Endothelial cell of umbilical vein (primary cell): ENCODE measurements around the gene TAS2R19. TPM values are rescaled to one million over a fixed set of nuclear protein-coding genes. Genes with fewer than 3 reads are reported as not detected.

Source experiments
- BruUV-seq: library from RNA; stranded (reverse); fragments of 400-500 nt; replicated peaks from 2 replicates; lab custom pipeline; 2021; lab: Mats Ljungman, UMichigan
- CTCF ChIA-PET: fragments of 300-600, 350-600 bp; sonication (Branson Sonifier 250); formaldehyde crosslinking; loops from one replicate; lab custom pipeline; 2021; ENCODE audit warnings: antibody characterized with exemption, inconsistent platforms; lab: Charles Lee
- POLR2A ChIA-PET: fragments of 300-600, 350-600 bp; sonication (Branson Sonifier 250); formaldehyde crosslinking; loops from one replicate; lab custom pipeline; 2021; ENCODE audit warnings: antibody characterized with exemption, inconsistent platforms; lab: Charles Lee
- DNase-seq: peaks from one replicate; pipeline ENCODE4 v3.0.0-alpha.2; 2011; ENCODE audit warnings: low read depth, low spot score
- FAIRE-seq: peaks from 2 replicates; lab custom pipeline; 2011; peaks lifted over from hg19 to GRCh38; lab: Jason Lieb, UNC
- H2AFZ ChIP-seq: 2 replicates; pipeline ENCODE4 v1.6.0; 2012; ENCODE audit warnings: low read depth, low read length, control low read depth, inconsistent platforms
- H3K27ac ChIP-seq: 2 replicates; pipeline ENCODE4 v1.5.1; 2011; ENCODE audit warnings: low read depth, mild to moderate bottlenecking, control low read depth, low read length, moderate library complexity; ENCODE audit not compliant: insufficient read depth
- H3K27me3 ChIP-seq, 2 experiments: 2 replicates each; pipeline versions ENCODE4 v1.6.0 to v1.6.1; 2011; ENCODE audit warnings: low read length in 2 of 2, mixed read lengths in 1 of 2; ENCODE audit not compliant: control insufficient read depth in 2 of 2, insufficient read depth in 2 of 2
- H3K36me3 ChIP-seq, 2 experiments: 2 replicates in 1 of 2; 3 replicates in 1 of 2; pipeline ENCODE4 v1.5.1; 2011; ENCODE audit warnings: low read length in 2 of 2, mild to moderate bottlenecking in 1 of 2, moderate library complexity in 1 of 2; ENCODE audit not compliant: control insufficient read depth in 2 of 2, insufficient read depth in 2 of 2; ENCODE audit errors: extremely low read depth in 1 of 2
- H3K4me1 ChIP-seq: 3 replicates; pipeline ENCODE4 v1.5.1; 2011; ENCODE audit warnings: mild to moderate bottlenecking, low read length; ENCODE audit not compliant: control insufficient read depth, insufficient read depth; ENCODE audit errors: extremely low read depth
- H3K4me2 ChIP-seq: 2 replicates; pipeline ENCODE4 v1.6.1; 2011; ENCODE audit warnings: low read length, control low read depth, mixed read lengths; ENCODE audit not compliant: insufficient read depth
- H3K4me3 ChIP-seq, 3 experiments: fragments of 200-600 bp in 1 of 3; sonication (generic), shearing (Covaris generic) in 1 of 3; replicated peaks in 1 of 3; 2 replicates each; pipeline ENCODE4 v1.5.1; 2011 to 2016; ENCODE audit warnings: control low read depth in 3 of 3, low read length in 3 of 3, mild to moderate bottlenecking in 2 of 3, inconsistent platforms in 1 of 3, low read depth in 1 of 3, moderate library complexity in 1 of 3; ENCODE audit not compliant: insufficient read depth in 1 of 3
- H3K79me2 ChIP-seq: 2 replicates; pipeline ENCODE4 v1.6.0; 2012; ENCODE audit warnings: low read length, inconsistent platforms; ENCODE audit not compliant: control insufficient read depth, insufficient read depth
- H3K9ac ChIP-seq: replicated peaks from 2 replicates; pipeline ENCODE3; 2011; ENCODE audit warnings: low read length, control low read depth; ENCODE audit not compliant: insufficient read depth; ENCODE audit errors: extremely low read depth
- H3K9me1 ChIP-seq: replicated peaks from 3 replicates; pipeline ENCODE4 v1.6.0; 2011; ENCODE audit warnings: mild to moderate bottlenecking, low read length; ENCODE audit not compliant: control insufficient read depth, insufficient read depth; ENCODE audit errors: extremely low read depth
- H3K9me3 ChIP-seq: replicated peaks from 2 replicates; pipeline ENCODE4 v1.5.1; 2012; ENCODE audit warnings: low read length, inconsistent platforms; ENCODE audit not compliant: control insufficient read depth, insufficient read depth
- H4K20me1 ChIP-seq: replicated peaks from 2 replicates; pipeline ENCODE3; 2011; ENCODE audit warnings: mild to moderate bottlenecking, low read length; ENCODE audit not compliant: control insufficient read depth, insufficient read depth; ENCODE audit errors: extremely low read depth
- EZH2 ChIP-seq: IDR thresholded peaks from 2 replicates; pipeline ENCODE4 v1.6.1; 2012; ENCODE audit warnings: borderline replicate concordance, low read depth, mild to moderate bottlenecking, moderate library complexity, low read length, inconsistent platforms; ENCODE audit not compliant: severe bottlenecking
- FOS ChIP-seq: IDR thresholded peaks from 2 replicates; pipeline ENCODE4 v1.6.1; 2011; ENCODE audit warnings: mild to moderate bottlenecking, low read length, moderate library complexity, borderline replicate concordance; ENCODE audit not compliant: insufficient read depth
- GATA2 ChIP-seq: IDR thresholded peaks from 2 replicates; pipeline ENCODE4 v1.7.0; 2011; ENCODE audit warnings: low read depth, mild to moderate bottlenecking, moderate library complexity, mixed read lengths, low read length; ENCODE audit not compliant: insufficient read length, insufficient read depth
- JUN ChIP-seq: IDR thresholded peaks from 2 replicates; pipeline ENCODE4 v1.6.1; 2011; ENCODE audit warnings: borderline replicate concordance, low read depth; ENCODE audit not compliant: insufficient read length, insufficient read depth
- MYC ChIP-seq: IDR thresholded peaks from one replicate; pipeline ENCODE4 v1.6.1; 2011; ENCODE audit warnings: mild to moderate bottlenecking, low read depth, low read length
- POLR2A ChIP-seq: IDR thresholded peaks from 2 replicates; pipeline ENCODE4 v1.6.1; 2012; ENCODE audit warnings: low read depth, mild to moderate bottlenecking, control low read depth, low read length
- POLR2AphosphoS5 ChIP-seq: IDR thresholded peaks from 2 replicates; pipeline ENCODE4 v1.6.1; 2012; ENCODE audit warnings: low read depth, mild to moderate bottlenecking, control low read depth, low read length, moderate library complexity; ENCODE audit not compliant: insufficient read depth
- dilution Hi-C: fragments of 300-500 bp; cut with MboI; formaldehyde crosslinking; loops from one replicate; pipeline ENCODE4 v1.15.0; 2019; ENCODE audit warnings: low sequenced_read_pairs; ENCODE audit not compliant: extremely low pct_ligation_motif_present
- intact Hi-C: fragments of 100-400 bp; cut with micrococcal nuclease; formaldehyde crosslinking; loops from one replicate; pipeline ENCODE4 v1.10.0; 2022
- polyA plus RNA-seq, 4 experiments: library from polyadenylated mRNA; depleted of rRNA in 3 of 4; stranded (reverse) in 3 of 4; unstranded in 1 of 4; fragments of >200 nt; gene quantifications; 2 replicates each; pipeline versions ENCODE4 v1.2.1 to v1.2.3, GENCODE V29; 2011 to 2012; ENCODE audit warnings: missing spikeins in 1 of 4
- total RNA-seq: library from RNA; stranded (reverse); gene quantifications from 2 replicates; pipeline ENCODE4 v1.2.3, GENCODE V29; 2021
- TF ChIP-seq, protein P1 (sequence below): IDR thresholded peaks from 2 replicates; pipeline ENCODE4 v1.6.1; 2011; ENCODE audit not compliant: insufficient read depth, insufficient read length
- TF ChIP-seq, protein P2 (sequence below), 2 donors: IDR thresholded peaks; 1 replicate in 1 of 2; 2 replicates in 1 of 2; pipeline ENCODE4 v1.5.1; 2011; ENCODE audit warnings: low read length in 2 of 2, mild to moderate bottlenecking in 2 of 2, moderate library complexity in 2 of 2, control low read depth in 1 of 2, inconsistent platforms in 1 of 2, low read depth in 1 of 2; ENCODE audit not compliant: insufficient read depth in 1 of 2; ENCODE audit errors: extremely low read depth in 1 of 2

TAS2R19 gene
- total and polyA plus RNA-seq, 2 donors (not counting 3 experiments of a cell fraction or from before 2014, with no cell fraction given), result 0.12 to 3.1 TPM

- Histone ChIP-seq H3K4me2 (peak overlapping the region; percentile 16), H3K27me3 (no peaks in the 10 kb centered on the region), H2AFZ (no peak overlapping the region), H3K4me1 (peaks cover 13% of the 10 kb centered on the region), H3K79me2 (no peaks in the 10 kb centered on the region), H3K4me3 (no peak overlapping the region), H3K9me3 (no peaks in the 10 kb centered on the region), H3K36me3 (no peaks in the 10 kb centered on the region), H4K20me1 (no peaks in the 10 kb centered on the region), H3K9ac (no peak overlapping the region), H3K9me1 (no peaks in the 10 kb centered on the region), H3K27ac (no peak overlapping the region)
- BruUV-seq, result no TSS peak
- TF ChIP-seq, protein P1, sequence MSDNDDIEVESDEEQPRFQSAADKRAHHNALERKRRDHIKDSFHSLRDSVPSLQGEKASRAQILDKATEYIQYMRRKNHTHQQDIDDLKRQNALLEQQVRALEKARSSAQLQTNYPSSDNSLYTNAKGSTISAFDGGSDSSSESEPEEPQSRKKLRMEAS, result no peak
- no peak for TF ChIP-seq FOS
- TF ChIP-seq JUN, result no peak
- TF ChIP-seq MYC, result no peak
- peak; percentile 68 for TF ChIP-seq GATA2
- DNase-seq, result peak; percentile 86
- ChIA-PET CTCF (no interaction called here), POLR2A (no interaction called here)
- peak; percentile 76 for FAIRE-seq
- intact Hi-C loops (loop anchor here (5.0 kb wide), 1 partner anchor 156 kb away; the partner anchor contains the start of gene SMIM10L1), dilution Hi-C loops (no loop called here)
Measured at GRCh38 chr12:11015775-11016430, 6.5 kb downstream of the TAS2R19 start.

GRCh38 chr12:11014234-11014633, 8.2 kb downstream of the TAS2R19 start:
- no peaks in the 10 kb centered on the region for H4K20me1 ChIP-seq
- dilution Hi-C loops, result no loop called here
- POLR2A ChIA-PET, result no interaction called here
- H3K9me3 ChIP-seq, result no peaks in the 10 kb centered on the region
- H3K4me3 ChIP-seq, result no peak overlapping the region
- no peak overlapping the region for H2AFZ ChIP-seq
- no peaks in the 10 kb centered on the region for H3K79me2 ChIP-seq
- no peak overlapping the region for H3K27ac ChIP-seq
- H3K9ac ChIP-seq, result no peak overlapping the region
- TF ChIP-seq EZH2 (no peak), FOS (no peak), POLR2A (no peak), JUN (no peak), MYC (no peak), POLR2AphosphoS5 (no peak), GATA2 (no peak)
- TF ChIP-seq, protein P1, result no peak
- TF ChIP-seq, protein P2, sequence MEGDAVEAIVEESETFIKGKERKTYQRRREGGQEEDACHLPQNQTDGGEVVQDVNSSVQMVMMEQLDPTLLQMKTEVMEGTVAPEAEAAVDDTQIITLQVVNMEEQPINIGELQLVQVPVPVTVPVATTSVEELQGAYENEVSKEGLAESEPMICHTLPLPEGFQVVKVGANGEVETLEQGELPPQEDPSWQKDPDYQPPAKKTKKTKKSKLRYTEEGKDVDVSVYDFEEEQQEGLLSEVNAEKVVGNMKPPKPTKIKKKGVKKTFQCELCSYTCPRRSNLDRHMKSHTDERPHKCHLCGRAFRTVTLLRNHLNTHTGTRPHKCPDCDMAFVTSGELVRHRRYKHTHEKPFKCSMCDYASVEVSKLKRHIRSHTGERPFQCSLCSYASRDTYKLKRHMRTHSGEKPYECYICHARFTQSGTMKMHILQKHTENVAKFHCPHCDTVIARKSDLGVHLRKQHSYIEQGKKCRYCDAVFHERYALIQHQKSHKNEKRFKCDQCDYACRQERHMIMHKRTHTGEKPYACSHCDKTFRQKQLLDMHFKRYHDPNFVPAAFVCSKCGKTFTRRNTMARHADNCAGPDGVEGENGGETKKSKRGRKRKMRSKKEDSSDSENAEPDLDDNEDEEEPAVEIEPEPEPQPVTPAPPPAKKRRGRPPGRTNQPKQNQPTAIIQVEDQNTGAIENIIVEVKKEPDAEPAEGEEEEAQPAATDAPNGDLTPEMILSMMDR (IDR thresholded peaks at IDR 0.05; ENCODE audit: extremely low read depth in 1 of 2, insufficient read depth in 1 of 2, low read depth in 1 of 2, low read length in 2 of 2), result no peak
- BruUV-seq, result no TSS peak
- H3K4me1 ChIP-seq, result peaks cover 13% of the 10 kb centered on the region
- DNase-seq (no peak), FAIRE-seq (no peak)
- H3K36me3 ChIP-seq, result no peaks in the 10 kb centered on the region
- H3K4me2 ChIP-seq, result no peak overlapping the region
- H3K9me1 ChIP-seq, result no peaks in the 10 kb centered on the region
- intact Hi-C loops, result loop anchor here (1.0 kb wide), 1 partner anchor 55 kb away; no protein-coding TSS in a partner anchor
- CTCF ChIA-PET, result interaction anchor here (0.7 kb wide), 1 partner anchor 55 kb away, joined by 3 read pairs; no protein-coding TSS in a partner anchor
- no peaks in the 10 kb centered on the region for H3K27me3 ChIP-seq
